Hepatocyte (in vitro differentiated cells): ENCODE results near the gene ISM1. TPM values are rescaled to one million over a fixed set of nuclear protein-coding genes. Genes with fewer than 3 reads are reported as not detected.

ENCODE experiments used
- DNase-seq: peaks from one replicate; pipeline ENCODE4 v3.0.0-alpha.2; 2016; ENCODE audit warnings: low spot score
- H2AFZ ChIP-seq: fragments of 200-600 bp; sonication (generic); 2 replicates; pipeline ENCODE4 v1.6.0; 2016; ENCODE audit warnings: antibody characterized with exemption, mild to moderate bottlenecking
- H3K27ac ChIP-seq: fragments of 200-600 bp; sonication (generic); 2 replicates; pipeline ENCODE4 v1.5.1; 2016; ENCODE audit warnings: mild to moderate bottlenecking
- H3K27me3 ChIP-seq: fragments of 200-600 bp; sonication (generic); 2 replicates; pipeline ENCODE4 v1.6.1; 2016
- H3K36me3 ChIP-seq: fragments of 200-600 bp; sonication (generic); replicated peaks from 2 replicates; pipeline ENCODE4 v1.5.1; 2016; ENCODE audit warnings: low read depth; ENCODE audit not compliant: insufficient read depth
- H3K4me1 ChIP-seq: fragments of 200-600 bp; sonication (generic); 2 replicates; pipeline ENCODE4 v1.5.1; 2016; ENCODE audit warnings: mild to moderate bottlenecking, moderate library complexity; ENCODE audit not compliant: insufficient read depth
- H3K4me2 ChIP-seq: fragments of 200-600 bp; sonication (generic); 2 replicates; pipeline ENCODE4 v1.6.0; 2016
- H3K4me3 ChIP-seq: fragments of 200-600 bp; sonication (generic); 2 replicates; pipeline ENCODE4 v1.5.1; 2016; ENCODE audit warnings: mild to moderate bottlenecking
- H3K79me2 ChIP-seq: fragments of 200-600 bp; sonication (generic); 2 replicates; pipeline ENCODE4 v1.6.0; 2017; ENCODE audit warnings: mild to moderate bottlenecking
- H3K9me2 ChIP-seq: fragments of 200-600 bp; sonication (generic); replicated peaks from 2 replicates; pipeline ENCODE4 v1.6.0; 2017; ENCODE audit warnings: mild to moderate bottlenecking; ENCODE audit not compliant: insufficient read depth
- H3K9me3 ChIP-seq: fragments of 200-600 bp; sonication (generic); 2 replicates; pipeline ENCODE4 v1.5.1; 2016; ENCODE audit warnings: low read depth, mild to moderate bottlenecking
- H4K20me1 ChIP-seq: fragments of 200-600 bp; sonication (generic); 2 replicates; pipeline ENCODE4 v1.6.0; 2016; ENCODE audit warnings: mild to moderate bottlenecking; ENCODE audit not compliant: insufficient read depth, poor library complexity, severe bottlenecking
- CTCF ChIP-seq: fragments of 200-600 bp; sonication (generic); IDR thresholded peaks from 2 replicates; pipeline ENCODE4 v1.5.1; 2016; ENCODE audit warnings: antibody characterized with exemption, mild to moderate bottlenecking; ENCODE audit not compliant: poor library complexity
- EZH2 ChIP-seq: fragments of 200-600 bp; sonication (generic); IDR thresholded peaks from 2 replicates; pipeline ENCODE4 v1.6.1; 2016; ENCODE audit warnings: antibody characterized with exemption, mild to moderate bottlenecking, borderline replicate concordance
- EZH2phosphoT487 ChIP-seq: fragments of 200-600 bp; sonication (generic); IDR thresholded peaks from one replicate; pipeline ENCODE4 v1.6.1; 2018; ENCODE audit warnings: antibody characterized with exemption, mild to moderate bottlenecking, low read depth, moderate library complexity; ENCODE audit not compliant: unreplicated experiment, severe bottlenecking
- whole genome bisulfite sequencing: methylation state at CpG from one replicate; pipeline ENCODE4 v1.1.6; 2016; ENCODE audit warnings: low lambda C conversion rate; ENCODE audit errors: missing lambda C conversion rate; 5-methylcytosine and 5-hydroxymethylcytosine counted together
- polyA plus RNA-seq: library from polyadenylated mRNA; unstranded; fragments of >200 nt; fragmentation: Nextera tagmentation; extraction: Ambion mirVana; gene quantifications from 2 replicates; pipeline ENCODE4 v1.2.1, GENCODE V29; 2016
- total RNA-seq: library from RNA; depleted of rRNA; stranded (reverse); fragments of >200 nt; gene quantifications from 2 replicates; pipeline ENCODE4 v1.2.3, GENCODE V29; 2014

The ISM1 gene
- total and polyA plus RNA-seq, 2 experiments from 2014 or later: 0.76 to 1.7 TPM

- TF ChIP-seq CTCF: no peak
- no peak for TF ChIP-seq EZH2
- TF ChIP-seq EZH2phosphoT487: no peak
- WGBS: 97% methylated on average over 18 of the region's 18 CpGs
- no peak overlapping the region for H2AFZ ChIP-seq
- no peaks in the 10 kb centered on the region for H3K79me2 ChIP-seq
- H3K27me3 ChIP-seq: no peaks in the 10 kb centered on the region
- H3K9me3 ChIP-seq: no peaks in the 10 kb centered on the region
- H3K27ac ChIP-seq: no peak overlapping the region
- no peak overlapping the region for H3K4me2 ChIP-seq
- DNase-seq: no peak
- no peaks in the 10 kb centered on the region for H3K36me3 ChIP-seq
- no peaks in the 10 kb centered on the region for H4K20me1 ChIP-seq
- peaks cover 15% of the 10 kb centered on the region for H3K4me1 ChIP-seq
- no peaks in the 10 kb centered on the region for H3K9me2 ChIP-seq
- H3K4me3 ChIP-seq: no peak overlapping the region
Measured at GRCh38 chr20:13299401-13299800, 78.3 kb downstream of the ISM1 start.

- 100% methylated on average over 2 of the region's 2 CpGs for WGBS
- Histone ChIP-seq H3K4me2 (no peak overlapping the region), H3K27ac (peak overlapping the region; percentile 13), H3K9me3 (no peaks in the 10 kb centered on the region), H2AFZ (no peak overlapping the region), H3K36me3 (no peaks in the 10 kb centered on the region), H3K4me1 (peaks cover 15% of the 10 kb centered on the region), H3K4me3 (no peak overlapping the region), H4K20me1 (no peaks in the 10 kb centered on the region), H3K79me2 (no peaks in the 10 kb centered on the region), H3K9me2 (no peaks in the 10 kb centered on the region), H3K27me3 (no peaks in the 10 kb centered on the region)
- DNase-seq: no peak
- TF ChIP-seq CTCF: no peak
- no peak for TF ChIP-seq EZH2phosphoT487
- no peak for TF ChIP-seq EZH2
Measured at GRCh38 chr20:13301596-13301995, 80.5 kb downstream of the ISM1 start.

GRCh38 chr20:13302647-13303450 lies 81.8 kb downstream of the ISM1 start:
- no peaks in the 10 kb centered on the region for H3K36me3 ChIP-seq
- peak; percentile 53 for DNase-seq
- H3K9me2 ChIP-seq: no peaks in the 10 kb centered on the region
- no peaks in the 10 kb centered on the region for H3K79me2 ChIP-seq
- H3K9me3 ChIP-seq: no peaks in the 10 kb centered on the region
- H4K20me1 ChIP-seq: no peaks in the 10 kb centered on the region
- TF ChIP-seq EZH2phosphoT487: no peak
- TF ChIP-seq CTCF: peak; percentile 47
- no peaks in the 10 kb centered on the region for H3K27me3 ChIP-seq
- 45% methylated on average over 9 of the region's 9 CpGs for WGBS
- no peak overlapping the region for H3K4me3 ChIP-seq
- H3K27ac ChIP-seq: peak overlapping the region; percentile 14
- peak overlapping the region; percentile 6 for H3K4me2 ChIP-seq
- H3K4me1 ChIP-seq: peaks cover 9% of the 10 kb centered on the region
- H2AFZ ChIP-seq: no peak overlapping the region
